Stimulated activated CD8-positive, alpha-beta memory T cell treated with anti-CD3 and anti-CD28 coated beads, Interleukin-7, amount 100 ng/mL, for 4 hours (primary cell): ENCODE data around the gene CIZ1.

Experiments
- DNase-seq, 2 donors: peaks; one replicate each; pipeline ENCODE4 v3.0.0-alpha.2; 2020; ENCODE audit warnings: low read depth in 2 of 2

The CIZ1 gene

DNA sequence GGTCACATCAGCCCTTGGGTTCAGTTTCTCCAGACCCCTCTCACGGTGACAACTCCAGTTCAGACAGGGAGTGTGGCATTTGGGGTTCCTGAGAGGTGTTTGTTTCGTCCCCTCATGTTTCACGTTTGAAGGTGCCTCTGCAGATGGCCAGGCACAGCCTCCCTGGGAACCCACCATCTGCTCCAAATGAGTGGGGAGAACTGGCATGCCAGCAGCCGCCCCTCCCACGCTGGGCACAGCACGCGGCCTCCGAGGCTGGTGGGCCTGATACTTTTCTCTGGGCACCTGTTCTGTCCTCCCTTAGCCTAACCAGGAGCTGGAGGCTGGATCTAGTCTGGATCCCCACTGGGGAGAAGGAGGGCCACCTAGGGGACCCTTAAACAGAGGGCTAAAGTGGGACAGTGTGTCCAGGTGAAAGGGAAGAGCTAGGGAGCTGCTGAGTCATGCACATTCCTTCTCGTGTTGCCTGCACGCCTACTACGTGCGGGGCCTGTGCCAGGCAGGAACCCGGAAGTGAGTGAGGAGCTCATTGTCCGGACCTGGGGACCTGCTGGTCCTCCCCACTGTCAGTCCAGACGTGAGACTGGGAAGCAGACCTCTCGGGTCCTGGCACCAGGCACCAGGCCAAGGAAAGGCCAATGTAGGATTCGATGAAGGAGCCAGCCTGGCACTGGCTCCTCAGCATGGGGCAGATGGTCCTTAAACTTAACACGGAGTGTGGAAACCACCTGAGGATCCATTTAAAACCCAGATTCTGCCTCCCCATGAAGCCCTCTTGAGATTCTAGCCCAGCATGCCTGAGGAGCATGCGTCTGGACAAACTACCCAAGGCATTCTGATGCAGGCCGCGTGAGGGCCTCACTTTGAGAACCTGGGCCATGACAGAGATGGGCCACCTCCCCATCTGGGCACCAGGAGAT, 23.5 kb upstream of the CIZ1 start:
- DNase-seq = no peak

DNA sequence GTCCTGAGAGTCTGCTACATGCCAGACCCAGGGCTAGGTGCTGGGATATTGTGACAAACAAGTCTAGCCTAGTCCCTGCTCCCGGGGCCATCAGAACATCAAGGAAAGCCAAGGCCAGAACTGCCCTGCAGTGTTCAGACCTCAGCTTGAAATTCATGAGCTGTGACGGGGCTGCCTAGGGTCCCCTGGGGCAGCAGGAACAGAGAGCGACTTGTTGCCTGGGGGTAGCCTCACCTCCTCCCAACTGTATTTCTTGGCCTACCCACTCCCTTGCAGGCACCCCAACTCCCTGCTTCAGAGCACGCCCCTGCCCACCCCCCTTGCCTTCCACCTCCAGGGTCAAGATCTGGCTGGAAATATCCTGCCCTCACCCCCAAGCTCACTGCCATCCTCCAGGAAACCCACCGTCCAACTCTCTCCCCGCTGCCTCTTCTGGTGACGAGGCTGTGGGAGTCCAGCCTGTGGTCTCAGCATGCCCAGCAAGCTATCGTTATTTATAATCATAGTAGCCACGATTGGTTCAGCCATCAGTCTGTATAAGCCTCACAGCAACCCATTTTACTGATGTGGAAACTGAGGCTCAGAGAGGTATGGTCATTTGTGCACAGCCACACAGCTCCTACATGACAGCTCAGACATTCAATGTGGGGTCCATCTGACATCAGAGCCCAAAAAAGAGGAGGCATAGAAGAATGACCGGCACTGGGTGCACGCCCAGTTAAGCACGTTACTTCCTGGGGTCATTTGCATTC, 22.6 kb upstream of the CIZ1 start:
- no peak for DNase-seq

DNA sequence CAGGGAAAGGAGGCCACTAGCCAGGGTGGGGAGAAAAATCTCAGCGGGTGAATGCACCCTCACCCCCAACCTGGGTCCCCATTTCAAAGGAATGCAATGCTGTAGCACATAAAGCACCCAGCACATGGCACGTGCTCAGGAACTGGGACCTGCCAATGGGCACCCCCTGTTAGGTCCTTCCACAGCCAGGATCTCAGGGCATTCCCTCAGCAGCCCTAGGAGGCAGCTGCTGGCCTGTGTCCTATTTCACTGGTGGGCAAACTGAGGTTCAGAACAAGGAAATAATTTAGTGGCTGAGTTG, 20.6 kb upstream of the CIZ1 start:
- no peak for DNase-seq

DNA sequence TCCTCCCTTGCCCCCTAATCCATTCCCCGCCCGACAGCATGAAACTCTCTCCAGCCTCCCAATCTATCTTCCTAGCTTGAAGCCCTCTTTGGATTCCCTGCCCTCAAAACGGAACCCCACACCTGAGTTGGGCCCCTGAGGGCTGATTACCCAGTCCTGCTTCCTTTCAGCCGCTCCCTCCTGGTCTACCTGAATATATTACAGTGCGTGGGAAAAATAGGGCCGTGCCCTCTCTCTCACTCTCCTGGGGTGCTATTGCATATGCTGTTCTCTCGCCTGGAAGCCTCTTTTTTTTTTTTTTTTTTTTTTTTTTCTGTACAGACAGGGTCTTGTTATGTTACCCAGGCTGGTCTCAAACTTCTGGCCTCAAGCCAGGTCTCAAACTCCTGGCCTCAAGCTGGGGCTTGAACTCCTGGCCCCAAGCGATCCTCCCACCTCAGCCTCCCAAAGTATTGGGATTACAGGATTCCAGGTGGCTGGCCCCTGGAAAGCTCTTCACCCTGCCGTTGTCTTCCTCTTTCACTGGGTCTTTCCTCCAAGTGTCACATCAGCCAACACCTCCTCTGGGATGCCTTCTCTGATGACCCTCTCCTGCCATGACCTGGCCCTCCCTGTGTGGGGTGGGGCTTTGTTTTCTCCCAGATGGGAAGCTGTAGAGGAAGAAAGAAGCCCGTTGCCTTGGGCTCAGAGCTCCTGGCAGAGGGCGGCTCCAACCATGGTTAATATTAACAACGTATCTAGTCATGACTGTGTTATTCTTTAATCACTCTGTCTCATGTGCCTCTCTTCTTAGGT, 20.0 kb upstream of the CIZ1 start:
- no peak for DNase-seq

DNA sequence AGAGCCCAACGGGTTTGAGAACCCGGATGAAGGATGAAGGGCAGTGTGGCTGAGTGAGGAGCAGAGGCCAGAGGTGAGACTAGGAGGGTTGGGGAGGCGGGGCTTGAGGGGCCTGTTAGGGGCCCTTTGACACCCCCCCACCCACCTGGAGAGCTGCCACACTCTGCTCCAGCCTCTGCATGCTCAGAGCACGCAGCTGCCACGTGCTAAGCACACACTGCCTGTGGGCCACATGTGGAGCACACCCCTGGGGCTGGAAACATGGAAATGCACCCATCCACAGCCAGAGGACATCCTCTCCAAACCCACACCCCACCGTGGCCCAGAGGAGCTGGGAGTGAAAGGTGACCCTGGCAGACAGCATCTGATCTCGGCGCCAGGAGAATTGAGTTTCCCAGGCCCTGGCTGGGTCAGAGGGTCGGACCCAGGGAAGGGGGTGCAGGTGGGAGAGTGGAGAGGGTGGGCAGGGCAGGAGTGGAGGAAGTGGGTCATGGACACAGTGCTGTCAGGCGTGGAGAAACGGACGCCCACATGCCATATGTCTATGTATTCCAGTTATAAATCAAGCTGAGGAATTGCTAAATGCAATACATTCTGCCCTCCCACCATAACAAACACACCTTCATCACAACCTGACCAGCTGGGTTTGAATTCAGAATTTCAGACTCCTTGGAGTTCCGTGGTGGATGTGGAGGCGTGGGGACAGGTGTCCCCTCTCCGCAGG, 17.7 kb upstream of the CIZ1 start:
- no peak for DNase-seq

DNA sequence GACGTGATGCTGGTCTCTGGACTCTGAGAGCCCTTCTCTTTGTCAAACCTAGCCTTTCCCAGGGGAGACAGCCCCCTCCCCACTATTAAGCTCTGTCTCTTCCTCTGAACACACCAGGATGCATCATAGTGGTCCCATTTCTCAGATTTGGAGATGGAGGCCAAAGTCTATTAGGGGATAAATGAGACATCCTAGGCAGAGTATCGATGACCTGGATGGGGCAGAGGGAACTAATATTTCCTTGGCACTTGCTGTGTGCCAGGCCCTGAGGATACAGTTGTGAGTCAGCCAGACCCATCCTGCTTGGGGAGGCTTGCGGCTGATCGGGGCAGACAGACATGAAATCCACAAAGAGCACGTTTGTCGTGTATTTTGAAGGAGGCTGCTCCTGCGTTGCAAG, 17.0 kb upstream of the CIZ1 start:
- no peak for DNase-seq

DNA sequence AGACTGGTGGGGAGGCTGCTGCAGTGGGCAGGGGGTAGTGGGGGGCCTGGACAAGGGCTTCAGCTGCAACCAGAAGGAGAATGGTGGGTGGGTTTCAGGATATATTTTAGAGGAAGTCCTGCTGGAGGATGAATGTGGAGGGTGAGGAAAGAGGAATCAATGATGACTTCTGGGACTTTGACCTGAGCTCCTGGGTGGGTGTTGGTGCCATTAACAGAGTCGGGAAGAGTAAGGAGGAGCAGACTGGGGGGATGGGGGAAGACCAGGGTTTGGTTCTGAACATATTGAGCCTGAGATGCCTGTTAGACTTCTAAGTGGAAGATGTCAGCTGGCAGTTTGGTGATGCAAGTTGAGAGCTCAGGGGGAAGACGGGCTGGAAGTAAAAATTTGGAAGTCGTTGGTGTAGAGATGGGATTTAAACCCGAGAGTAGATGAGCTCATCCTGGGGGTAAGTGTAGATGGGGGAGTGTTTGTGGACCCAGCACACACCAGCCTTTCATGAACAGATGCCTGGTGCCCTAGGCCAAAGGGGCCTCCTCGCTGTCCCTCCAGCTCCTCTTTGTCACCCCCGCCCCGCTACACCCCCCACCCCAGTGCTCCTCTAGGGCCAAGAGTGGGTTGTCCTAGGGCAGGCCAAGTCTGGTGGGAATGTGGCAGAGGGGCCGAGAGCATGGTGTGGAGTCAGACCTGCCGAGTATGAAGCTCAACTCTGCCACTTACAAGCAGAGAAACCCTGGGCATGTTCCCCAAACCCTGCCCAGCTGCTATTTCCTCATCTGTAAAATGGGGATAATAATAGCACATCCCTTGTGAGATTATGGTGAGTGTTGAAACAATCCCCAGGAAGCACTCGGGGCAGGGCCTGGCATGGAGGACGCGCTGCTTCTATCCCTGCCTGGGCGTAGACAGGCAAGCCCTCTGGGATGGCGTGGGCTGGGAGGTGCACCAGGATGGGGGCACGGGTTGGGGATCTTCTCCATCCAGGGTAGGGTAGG, 15.8 kb upstream of the CIZ1 start:
- DNase-seq = no peak

DNA sequence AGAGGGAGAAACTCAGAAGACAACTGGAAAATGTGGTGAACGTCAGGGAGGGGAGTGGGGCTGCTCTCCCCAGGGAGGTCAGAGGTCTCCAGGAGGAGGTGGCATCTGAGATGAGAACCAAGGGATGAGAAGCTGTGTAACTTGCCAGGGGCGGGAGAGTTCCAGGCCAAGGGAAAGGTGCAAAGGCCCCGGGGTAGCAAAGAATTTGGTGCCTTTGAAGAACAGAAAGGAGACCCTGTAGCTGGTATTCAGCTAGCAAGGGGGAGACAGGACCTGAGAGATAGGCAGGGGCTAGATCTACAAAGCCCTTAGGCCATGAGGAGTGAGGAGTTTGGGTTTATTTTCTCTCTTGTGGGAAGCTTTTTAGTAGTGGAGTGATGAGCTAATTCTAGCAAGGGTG, 15.1 kb upstream of the CIZ1 start:
- no peak for DNase-seq

DNA sequence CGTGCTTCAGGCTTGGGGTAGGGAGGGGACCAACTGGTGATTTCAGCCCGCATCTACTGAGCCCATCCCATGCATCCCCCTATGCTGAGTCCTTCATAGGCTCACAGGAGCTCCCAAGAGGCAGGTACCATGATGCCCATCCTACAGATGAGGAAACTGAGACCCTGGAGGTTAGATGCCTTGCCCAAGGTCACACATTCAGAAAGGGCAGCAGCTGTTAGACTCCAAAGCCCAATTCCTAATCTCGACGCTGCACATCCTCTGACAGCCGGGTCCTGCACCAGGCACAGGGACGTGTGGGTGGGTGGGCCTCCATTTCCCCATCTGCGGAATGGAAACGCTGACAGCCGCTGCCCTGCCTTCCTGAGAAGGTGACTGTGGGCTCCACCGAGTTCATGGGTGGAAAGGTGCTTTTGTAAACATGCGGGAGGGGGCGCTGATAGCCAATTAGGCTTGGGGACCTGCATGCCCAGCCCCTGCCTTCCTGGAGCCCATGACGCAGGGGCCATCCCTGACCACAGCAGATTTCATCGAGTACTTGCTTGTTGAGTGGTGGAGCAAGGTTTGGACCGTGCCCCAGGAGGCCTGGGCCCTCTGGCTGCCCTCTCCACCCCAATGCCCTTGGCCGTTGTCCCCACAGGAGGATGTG, 14.0 kb upstream of the CIZ1 start:
- no peak for DNase-seq

DNA sequence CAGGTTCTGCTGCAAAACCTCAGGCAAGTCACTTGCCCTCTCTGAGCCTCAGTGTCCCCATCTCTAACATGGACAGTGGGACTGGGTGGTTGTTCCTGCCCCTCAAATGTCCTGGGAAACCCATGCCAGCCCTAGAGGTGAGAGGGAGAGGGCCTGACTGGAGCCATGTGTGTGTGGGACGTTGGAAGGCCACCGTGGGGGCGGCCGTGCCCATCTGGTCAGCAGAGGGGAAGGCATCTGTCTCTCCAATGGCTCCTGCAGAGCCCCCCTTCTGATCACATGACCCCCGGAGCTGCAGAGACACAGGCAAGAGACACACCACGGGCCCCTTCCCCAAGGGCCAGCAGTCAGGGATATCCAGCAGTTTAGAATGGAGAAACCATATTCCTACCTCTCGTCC, 13.5 kb upstream of the CIZ1 start:
- DNase-seq = no peak

DNA sequence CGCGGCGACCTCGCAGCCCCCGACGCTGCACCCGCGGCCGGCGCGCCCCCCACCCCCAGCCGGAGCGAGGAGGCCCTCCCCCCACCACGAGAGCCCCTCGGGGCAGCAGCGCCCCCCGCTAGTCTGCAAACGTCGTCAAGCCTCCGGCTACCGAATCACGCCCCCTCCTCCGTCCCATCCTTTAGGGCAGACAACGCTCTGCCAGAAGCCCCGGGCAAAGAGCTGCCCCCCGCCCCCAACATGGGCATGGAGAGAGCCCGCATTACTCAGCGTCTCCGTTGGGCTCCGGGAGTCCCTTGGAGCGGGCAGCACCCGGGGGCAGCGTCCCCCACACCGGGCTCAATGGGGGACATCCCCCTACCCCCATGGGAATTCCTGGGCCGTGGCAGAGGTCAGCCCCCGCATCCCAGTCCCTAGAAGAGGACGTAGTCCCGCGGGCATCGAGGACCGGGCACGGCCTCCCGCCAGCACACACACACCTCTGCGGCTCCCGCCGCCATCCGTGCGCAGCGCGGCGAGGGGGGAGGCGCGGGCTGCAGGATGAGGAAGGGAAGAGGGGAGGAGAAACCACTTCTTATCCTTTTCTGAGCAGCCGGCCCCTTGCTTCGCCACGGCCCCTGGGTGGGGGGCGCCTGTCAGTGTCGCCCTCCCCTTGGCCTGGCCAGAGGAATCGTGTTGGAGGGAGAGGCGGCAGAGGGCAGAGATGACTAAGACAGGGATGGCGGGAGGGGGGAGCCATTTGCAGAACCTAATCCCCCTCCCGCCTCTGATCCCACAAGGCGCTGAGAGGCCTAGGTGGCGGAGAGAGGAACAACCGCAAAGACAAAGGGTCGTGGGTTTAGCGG, 12.6 kb upstream of the CIZ1 start:
- no peak for DNase-seq

DNA sequence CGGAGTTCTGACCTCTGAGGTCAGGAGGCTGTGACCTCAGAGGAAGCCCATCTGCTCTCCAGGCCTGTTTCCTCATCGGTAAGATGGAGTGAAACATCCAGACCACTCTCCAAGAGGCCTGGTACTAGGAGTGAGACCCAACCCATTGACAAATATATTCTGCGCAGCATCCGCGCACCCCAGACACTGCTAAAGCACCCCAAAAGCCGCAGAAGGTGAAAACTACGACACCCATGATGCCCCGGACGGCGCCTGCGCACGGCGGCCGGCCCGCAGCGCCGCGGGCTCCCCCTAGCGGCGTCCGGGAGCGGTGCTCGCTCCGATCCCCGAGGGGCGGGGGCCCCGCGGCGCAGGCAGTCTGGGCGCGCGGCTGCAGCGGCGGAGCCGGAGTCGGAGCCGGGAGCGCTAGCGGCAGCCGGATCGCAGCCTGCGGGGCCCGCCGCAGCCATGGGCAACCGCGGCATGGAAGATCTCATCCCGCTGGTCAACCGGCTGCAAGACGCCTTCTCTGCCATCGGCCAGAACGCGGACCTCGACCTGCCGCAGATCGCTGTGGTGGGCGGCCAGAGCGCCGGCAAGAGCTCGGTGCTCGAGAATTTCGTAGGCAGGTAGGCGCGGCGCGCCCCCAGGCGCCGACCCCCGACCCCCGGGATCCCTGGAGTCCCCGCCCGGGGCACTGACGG, 11.8 kb upstream of the CIZ1 start, which contains the start of gene DNM1:
TSS of gene DNM1 (plus strand) at position 356 of the 683 bp plus-strand sequence. CDS start at position 448, 92 bp downstream.
- DNase-seq = peak in 1 of 2 donors; percentile 57

DNA sequence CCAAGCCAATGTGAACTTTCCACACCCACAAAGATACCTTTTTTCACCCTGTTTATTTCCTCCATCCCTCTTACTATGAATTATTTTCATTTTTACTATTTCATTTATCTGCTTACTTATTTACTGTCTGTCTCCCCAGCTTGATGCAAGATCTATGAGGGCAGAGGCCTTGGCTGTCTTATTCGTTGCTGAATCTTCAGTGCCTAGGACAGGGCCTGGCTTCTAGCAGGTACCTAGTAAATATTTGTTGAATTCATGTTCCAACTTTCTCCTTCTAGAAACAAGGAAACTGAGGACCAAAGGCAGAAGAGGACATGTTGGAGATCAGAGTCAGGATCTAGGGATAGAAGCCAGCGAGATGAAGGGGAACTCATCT, 11.3 kb upstream of the CIZ1 start:
- DNase-seq = no peak

DNA sequence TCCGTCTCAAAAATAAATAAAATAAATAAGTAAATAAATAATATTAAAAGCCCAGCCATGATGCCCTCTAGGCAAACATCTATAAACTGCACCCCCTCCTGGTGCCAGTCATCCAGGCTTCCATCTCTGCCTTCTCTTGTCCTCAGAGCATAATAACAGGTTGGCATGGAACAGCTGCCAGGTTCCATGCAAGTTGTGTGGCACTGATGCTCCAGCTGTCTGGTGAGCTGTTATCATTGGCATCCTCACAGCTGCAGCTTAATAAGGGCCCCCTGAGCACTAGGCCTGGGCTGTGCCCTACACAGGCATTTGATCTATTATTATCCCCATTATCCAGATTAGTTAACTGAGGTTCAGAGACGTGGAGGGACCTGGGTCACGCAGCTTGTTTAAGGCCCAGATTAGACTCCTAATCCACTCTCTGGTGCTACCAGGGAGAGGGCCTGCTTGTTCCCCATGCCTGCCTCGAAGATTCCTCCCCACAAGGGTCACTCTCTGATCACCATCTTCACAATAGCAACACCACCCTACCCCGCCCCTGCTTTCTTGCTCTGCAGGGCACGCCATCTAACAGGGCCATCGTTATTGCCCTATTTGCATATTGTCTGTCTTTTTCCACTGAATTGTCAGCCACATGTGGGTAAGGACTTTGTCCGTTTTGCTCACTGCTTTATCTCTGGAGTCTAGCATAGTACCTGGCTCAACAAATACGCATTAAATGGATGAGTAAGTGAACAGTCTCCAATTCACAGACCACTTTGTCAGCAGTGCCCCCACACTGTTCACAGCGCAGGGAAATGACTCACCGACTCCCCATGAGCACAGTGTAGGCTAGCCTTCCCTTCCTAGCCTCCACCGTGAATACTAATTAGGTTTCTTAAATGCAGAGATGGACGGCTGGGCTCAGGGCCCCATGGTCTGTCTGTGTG, 10.3 kb upstream of the CIZ1 start:
- no peak for DNase-seq

DNA sequence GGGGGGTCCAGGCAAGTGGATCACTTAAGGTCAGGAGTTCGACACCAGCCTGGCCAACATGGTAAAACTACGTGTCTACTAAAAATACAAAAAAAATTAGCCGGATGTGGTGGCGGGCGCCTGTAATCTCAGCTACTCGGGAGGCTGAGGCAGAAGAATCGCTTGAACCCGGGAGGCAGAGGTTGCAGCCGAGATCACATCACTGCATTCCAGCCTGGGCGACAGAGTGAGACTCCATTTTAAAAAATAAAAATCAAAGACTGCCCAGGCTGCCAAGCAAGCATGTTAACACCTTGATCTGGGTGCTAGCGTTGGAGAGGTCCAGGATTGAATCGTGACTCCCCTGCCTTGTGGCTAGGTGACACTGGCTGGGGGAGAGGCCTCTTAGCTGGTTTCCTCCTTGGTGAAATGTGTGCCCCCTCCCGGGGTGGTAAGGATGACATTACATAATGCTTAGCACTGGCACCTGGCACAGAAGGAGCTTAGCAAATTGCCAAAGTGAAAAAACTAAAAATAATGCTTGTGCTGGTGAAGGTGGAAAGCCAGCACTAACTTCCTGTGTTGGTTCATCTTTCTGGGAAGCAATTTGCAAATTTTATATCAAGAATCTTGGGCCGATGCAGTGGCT, 2.2 kb upstream of the CIZ1 start:
- no peak for DNase-seq

DNA sequence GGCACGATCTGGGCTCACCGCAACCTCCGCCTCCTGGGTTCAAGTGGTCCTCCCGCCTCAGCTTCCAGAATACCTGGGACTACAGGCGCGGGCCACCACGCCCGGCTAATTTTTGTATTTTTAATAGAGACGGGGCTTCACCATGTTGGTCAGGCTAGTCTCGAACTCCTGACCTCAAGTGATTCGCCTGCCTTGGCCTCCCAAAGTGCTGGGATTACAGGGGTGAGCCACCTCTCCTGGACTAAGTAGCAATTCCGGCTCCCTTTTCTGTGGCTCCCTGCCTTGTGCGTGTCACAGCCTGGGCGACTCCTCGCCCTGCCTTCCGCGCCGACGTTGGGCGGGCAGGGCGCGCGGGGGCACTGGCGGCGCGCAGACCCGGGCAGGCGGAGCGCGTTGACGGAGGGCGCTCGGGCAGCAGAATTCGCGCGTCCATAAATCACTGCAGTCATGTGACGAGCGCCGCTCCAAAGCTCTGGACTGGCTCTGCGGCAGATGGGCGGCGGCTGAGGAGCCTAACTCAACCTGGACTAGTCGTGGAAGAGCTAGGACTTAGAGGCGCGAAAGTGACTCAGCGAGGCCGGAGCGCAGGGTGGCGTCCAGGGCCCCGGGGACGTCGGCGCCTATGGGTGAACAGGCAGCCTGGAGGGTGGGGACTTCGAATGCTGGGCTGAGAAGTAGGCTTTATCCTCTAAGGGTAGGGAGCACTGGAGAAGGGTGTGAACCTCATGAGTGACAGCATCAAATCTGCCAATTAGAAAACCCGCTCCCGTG, 1.4 kb upstream of the CIZ1 start:
- no peak for DNase-seq
